Mammary epithelial cell (primary cell): ENCODE data around the gene BCL7C.

ENCODE experiments used
- EZH2 ChIP-seq: IDR thresholded peaks from 2 replicates; pipeline ENCODE4 v1.6.1; 2012; ENCODE audit warnings: low read length, inconsistent platforms, borderline replicate concordance
- TF ChIP-seq, protein P1 (sequence below), 2 donors: IDR thresholded peaks in 1 of 2; conservative IDR thresholded peaks in 1 of 2; 2 replicates each; pipeline ENCODE4 v1.5.1; 2011 to 2012; ENCODE audit warnings: inconsistent platforms in 2 of 2, low read length in 2 of 2, mild to moderate bottlenecking in 2 of 2, control low read depth in 1 of 2, low read depth in 1 of 2; ENCODE audit not compliant: insufficient read depth in 1 of 2; ENCODE audit errors: extremely low read depth in 1 of 2

DNA sequence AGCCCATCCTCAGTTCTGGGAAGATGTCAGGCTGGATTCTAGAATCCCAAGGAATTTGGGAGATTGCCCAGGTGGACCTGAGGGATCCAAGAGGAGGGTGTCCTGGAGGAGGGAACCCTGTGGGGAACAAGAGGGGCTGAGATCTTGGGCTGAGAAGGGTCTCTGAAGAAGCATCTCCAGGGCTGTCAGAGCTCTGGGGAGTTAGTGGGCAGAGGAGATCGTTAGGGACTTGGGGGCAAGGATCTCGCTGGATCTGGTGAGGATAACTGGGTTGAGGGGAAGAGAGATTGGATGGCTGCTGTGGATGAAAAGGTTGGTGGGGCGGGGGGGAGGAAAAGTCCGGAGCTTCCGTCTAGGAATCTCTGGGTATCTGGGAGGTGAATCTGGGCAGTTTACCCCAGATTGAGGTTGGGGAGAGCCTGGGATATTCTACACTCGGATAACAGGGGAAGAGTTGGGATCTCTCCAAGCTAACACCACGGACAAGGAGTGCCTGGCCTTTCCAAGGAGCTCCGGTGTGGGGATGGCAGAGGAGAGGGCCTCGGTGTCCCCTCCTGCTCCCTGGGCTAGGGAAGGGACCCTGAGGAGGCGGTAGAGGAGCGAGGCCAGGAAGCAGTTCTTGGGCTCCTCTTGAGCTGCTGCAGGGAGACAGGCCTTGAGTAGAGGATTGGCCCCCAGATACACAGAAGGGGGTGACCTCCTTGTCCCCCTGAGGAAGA lies 31.2 kb upstream of the BCL7C start:
- TF ChIP-seq, protein P1, sequence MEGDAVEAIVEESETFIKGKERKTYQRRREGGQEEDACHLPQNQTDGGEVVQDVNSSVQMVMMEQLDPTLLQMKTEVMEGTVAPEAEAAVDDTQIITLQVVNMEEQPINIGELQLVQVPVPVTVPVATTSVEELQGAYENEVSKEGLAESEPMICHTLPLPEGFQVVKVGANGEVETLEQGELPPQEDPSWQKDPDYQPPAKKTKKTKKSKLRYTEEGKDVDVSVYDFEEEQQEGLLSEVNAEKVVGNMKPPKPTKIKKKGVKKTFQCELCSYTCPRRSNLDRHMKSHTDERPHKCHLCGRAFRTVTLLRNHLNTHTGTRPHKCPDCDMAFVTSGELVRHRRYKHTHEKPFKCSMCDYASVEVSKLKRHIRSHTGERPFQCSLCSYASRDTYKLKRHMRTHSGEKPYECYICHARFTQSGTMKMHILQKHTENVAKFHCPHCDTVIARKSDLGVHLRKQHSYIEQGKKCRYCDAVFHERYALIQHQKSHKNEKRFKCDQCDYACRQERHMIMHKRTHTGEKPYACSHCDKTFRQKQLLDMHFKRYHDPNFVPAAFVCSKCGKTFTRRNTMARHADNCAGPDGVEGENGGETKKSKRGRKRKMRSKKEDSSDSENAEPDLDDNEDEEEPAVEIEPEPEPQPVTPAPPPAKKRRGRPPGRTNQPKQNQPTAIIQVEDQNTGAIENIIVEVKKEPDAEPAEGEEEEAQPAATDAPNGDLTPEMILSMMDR (conservative IDR thresholded peaks at IDR 0.05 in 1 of 2, IDR thresholded peaks at IDR 0.05 in 1 of 2; ENCODE audit: extremely low read depth in 1 of 2, insufficient read depth in 1 of 2, low read depth in 1 of 2, low read length in 2 of 2) = no peak
- TF ChIP-seq EZH2 = no peak
